K562 (cell line): ENCODE measurements around the gene SPDEF. TPM values are rescaled to one million over a fixed set of nuclear protein-coding genes. Genes with fewer than 3 reads are reported as not detected.
A peak's percentile ranks its signal among the peaks of the same experiment; 100 is the strongest.

ENCODE experiments used
- ATAC-seq: fragments of 200-7000 bp; cut with Tn5 transposase; 3 replicates; pipeline ENCODE4 v1.9.1; 2020; ENCODE audit warnings: moderate library complexity
- BruUV-seq: library from RNA; stranded (reverse); fragments of 400-500 nt; replicated peaks from 2 replicates; lab custom pipeline; 2021; lab: Mats Ljungman, UMichigan
- CTCF ChIA-PET: fragments of 300-600 bp; formaldehyde crosslinking; extraction: SDS; loops from one replicate; lab custom pipeline; 2021; ENCODE audit warnings: low intra/inter-chr PET ratio; lab: Yijun Ruan, JAX
- POLR2A ChIA-PET: fragments of 300-600, 350-650 bp; sonication (Branson Sonifier 250); formaldehyde crosslinking; extraction: SDS; loops from one replicate; lab custom pipeline; 2021; ENCODE audit warnings: antibody characterized with exemption, inconsistent platforms; lab: Yijun Ruan, JAX
- DNase-seq, 4 experiments: peaks; one replicate each; pipeline versions ENCODE4 v3.0.0 to v3.0.0-alpha.2; 2011 to 2018; ENCODE audit warnings: low spot score in 3 of 4, mixed read lengths in 3 of 4; ENCODE audit errors: extremely low read depth in 1 of 4
- FAIRE-seq: peaks from 2 replicates; lab custom pipeline; 2011; peaks lifted over from hg19 to GRCh38; lab: Jason Lieb, UNC
- H2AFZ ChIP-seq: 2 replicates; pipeline ENCODE4 v1.6.0; 2011; ENCODE audit warnings: low read depth, low read length, control low read depth, inconsistent platforms
- H3K27ac ChIP-seq: fragments of 200-600 bp; 3 replicates; pipeline ENCODE4 v1.8.0; 2011; ENCODE audit warnings: low read depth, mild to moderate bottlenecking, control low read depth, inconsistent platforms, low read length, moderate library complexity, mixed read lengths; ENCODE audit errors: extremely low read depth
- H3K27me3 ChIP-seq, 2 experiments: fragments of 300-600 bp in 1 of 2; 2 replicates in 1 of 2; 3 replicates in 1 of 2; pipeline versions ENCODE4 v1.6.0 to v1.8.0; 2011; ENCODE audit warnings: inconsistent platforms in 2 of 2, low read length in 2 of 2, mild to moderate bottlenecking in 1 of 2, mixed read lengths in 1 of 2, moderate library complexity in 1 of 2; ENCODE audit not compliant: control insufficient read depth in 2 of 2, insufficient read depth in 2 of 2
- H3K36me3 ChIP-seq: fragments of 300-600 bp; 3 replicates; pipeline ENCODE4 v1.8.0; 2011; ENCODE audit warnings: mild to moderate bottlenecking, low read length, inconsistent platforms; ENCODE audit not compliant: control insufficient read depth, insufficient read depth
- H3K4me1 ChIP-seq, 2 experiments: fragments of 200-600 bp in 1 of 2; replicated peaks in 1 of 2; 2 replicates in 1 of 2; 3 replicates in 1 of 2; pipeline versions ENCODE4 v1.5.1 to v1.8.0; 2011; ENCODE audit warnings: inconsistent platforms in 2 of 2, low read length in 2 of 2, mild to moderate bottlenecking in 1 of 2, mixed read lengths in 1 of 2, moderate library complexity in 1 of 2; ENCODE audit not compliant: control insufficient read depth in 2 of 2, insufficient read depth in 2 of 2
- H3K4me2 ChIP-seq: 2 replicates; pipeline ENCODE4 v1.6.1; 2011; ENCODE audit warnings: low read length, control low read depth, inconsistent platforms, mixed read lengths; ENCODE audit not compliant: insufficient read depth
- H3K4me3 ChIP-seq: fragments of 200-600 bp; sonication (generic), shearing (Covaris generic); 2 replicates; pipeline ENCODE4 v1.5.1; 2016; ENCODE audit warnings: control low read depth, inconsistent platforms
- H3K79me2 ChIP-seq: fragments of 200-600 bp; 3 replicates; pipeline ENCODE4 v1.8.0; 2011; ENCODE audit warnings: low read length, inconsistent platforms; ENCODE audit not compliant: control insufficient read depth, insufficient read depth
- H3K9ac ChIP-seq, 2 experiments: 2 replicates each; pipeline versions ENCODE4 v1.6.0 to v1.6.1; 2011; ENCODE audit warnings: low read depth in 2 of 2, low read length in 2 of 2, control low read depth in 1 of 2, inconsistent platforms in 1 of 2, mild to moderate bottlenecking in 1 of 2, mixed read lengths in 1 of 2; ENCODE audit not compliant: insufficient read depth in 1 of 2
- H3K9me1 ChIP-seq: one replicate; pipeline ENCODE4 v1.6.0; 2011; ENCODE audit warnings: inconsistent platforms, mild to moderate bottlenecking, low read length, moderate library complexity; ENCODE audit not compliant: control insufficient read depth, insufficient read depth
- H3K9me3 ChIP-seq: replicated peaks from 2 replicates; pipeline ENCODE4 v1.5.1; 2011; ENCODE audit warnings: low read depth, low read length, inconsistent platforms; ENCODE audit not compliant: control insufficient read depth, insufficient read depth
- H4K20me1 ChIP-seq: replicated peaks from 2 replicates; pipeline ENCODE4 v1.6.1; 2011; ENCODE audit warnings: low read length, inconsistent platforms, mixed read lengths; ENCODE audit not compliant: control insufficient read depth, insufficient read depth
- EHMT2 ChIP-seq: fragments of 450-650 bp; IDR thresholded peaks from 2 replicates; pipeline ENCODE4 v1.6.1; 2018; ENCODE audit warnings: antibody characterized with exemption
- FOXP1 ChIP-seq: sonication (generic); formaldehyde crosslinking; IDR thresholded peaks from 2 replicates; pipeline ENCODE4 v1.8.0; 2022; ENCODE audit warnings: mild to moderate bottlenecking, missing genetic modification reagents
- POLR2B ChIP-seq: fragments of 450-650 bp; IDR thresholded peaks from 2 replicates; pipeline ENCODE4 v1.6.1; 2018; ENCODE audit warnings: low read depth; ENCODE audit not compliant: partially characterized antibody
- RCOR1 ChIP-seq, 2 experiments: IDR thresholded peaks; 2 replicates each; pipeline ENCODE4 v1.6.1; 2012; ENCODE audit warnings: low read depth in 2 of 2, low read length in 2 of 2, borderline replicate concordance in 1 of 2, improper control_type of control experiment in 1 of 2
- ZNF263 ChIP-seq: sonication (generic); formaldehyde crosslinking; IDR thresholded peaks from 2 replicates; pipeline ENCODE4 v1.8.0; 2022; ENCODE audit warnings: mild to moderate bottlenecking, missing genetic modification reagents, borderline replicate concordance
- WGBS: fragments of 100-300 bp; shearing (Covaris generic); methylation state at CpG from one replicate; pipeline ENCODE4 v1.1.6; 2016; ENCODE audit warnings: low coverage, mixed read lengths; ENCODE audit not compliant: insufficient coverage; ENCODE audit errors: missing lambda C conversion rate; 5-methylcytosine and 5-hydroxymethylcytosine counted together
- in situ Hi-C: fragments of 300-500 bp; cut with MboI; formaldehyde crosslinking; loops from 4 replicates; pipeline ENCODE4 v1.15.0; 2018; ENCODE audit warnings: inconsistent platforms, mixed read lengths
- intact Hi-C: fragments of 100-400 bp; cut with micrococcal nuclease; formaldehyde crosslinking; loops from 2 replicates; pipeline ENCODE4 v1.14.2; 2022
- polyA plus RNA-seq, 8 experiments: library from polyadenylated mRNA; depleted of rRNA in 4 of 8; stranded (reverse) in 5 of 8; unstranded in 3 of 8; fragments of >200 nt; fragmentation: Nextera tagmentation in 2 of 8; fragmentation: Illumina TruSeq in 1 of 8; extraction: Ambion mirVana in 2 of 8; extraction: Trizol in 1 of 8; gene quantifications; 2 replicates each; pipeline versions ENCODE4 v1.2.1 to v1.2.3, GENCODE V29; 2011 to 2014; ENCODE audit warnings: inconsistent platforms in 1 of 8, missing spikeins in 1 of 8
- total RNA-seq, 7 experiments: library from RNA; depleted of rRNA in 6 of 7; stranded (reverse); fragments of >200 nt in 6 of 7; fragmentation: Illumina TruSeq in 2 of 7; extraction: Trizol in 2 of 7; gene quantifications; 2 replicates each; pipeline versions ENCODE4 v1.2.1 to v1.2.3, GENCODE V29; 2011 to 2021; ENCODE audit warnings: low replicate concordance in 1 of 7
- TF ChIP-seq, protein P1 (sequence below): fragments of 450-650 bp; formaldehyde crosslinking; IDR thresholded peaks from 2 replicates; pipeline ENCODE4 v1.4.0; 2022; ENCODE audit warnings: missing genetic modification characterization
- TF ChIP-seq, protein P2 (sequence below): fragments of 450-650 bp; formaldehyde crosslinking; conservative IDR thresholded peaks from 2 replicates; pipeline ENCODE4 v1.4.0; 2022; ENCODE audit warnings: mild to moderate bottlenecking, missing genetic modification characterization
- TF ChIP-seq, protein P3 (sequence below): fragments of 450-650 bp; formaldehyde crosslinking; IDR thresholded peaks from 2 replicates; pipeline ENCODE4 v1.4.0; 2022; ENCODE audit warnings: missing genetic modification characterization

Gene SPDEF
- total and polyA plus RNA-seq, 9 of the 15 experiments (the other 6 are each of a cell fraction or from before 2014, with no cell fraction given) = 0.04 to 0.12 (median 0.11) TPM; not detected in 5

DNA sequence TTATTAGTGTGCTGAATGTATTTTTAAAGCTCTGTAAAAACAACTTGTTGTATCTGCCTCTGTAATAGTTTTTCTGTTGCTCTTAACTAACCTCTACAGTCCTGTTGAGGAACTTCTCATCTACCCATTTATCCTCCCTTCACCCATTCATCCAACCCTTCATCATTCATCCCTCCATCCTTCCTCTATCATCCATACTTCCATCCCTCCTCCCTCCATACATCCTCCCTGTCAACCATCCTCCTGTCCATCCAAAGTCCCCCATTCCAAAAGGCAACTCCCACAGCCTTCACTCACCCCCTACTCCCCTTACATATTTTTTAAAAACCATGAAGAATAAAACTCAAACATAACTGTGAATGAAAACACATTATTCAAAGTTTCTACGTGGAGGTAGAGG is 40.7 kb upstream of the SPDEF start:
- Histone ChIP-seq H4K20me1 (peaks cover 37% of the 10 kb centered on the region), H3K4me2 (no peak overlapping the region), H3K4me3 (no peak overlapping the region), H3K9me3 (no peaks in the 10 kb centered on the region)
- TF ChIP-seq FOXP1 (CRISPR knock-in tag) = no peak
- peak; percentile 76; the same call in 1 of the 2 replicates for TF ChIP-seq ZNF263 (CRISPR knock-in tag)
- no peak for TF ChIP-seq RCOR1 (IDR thresholded peaks at IDR 0.05; ENCODE audit: borderline replicate concordance in 1 of 2, low read depth in 2 of 2, low read length in 2 of 2)
- peak; percentile 30 for TF ChIP-seq POLR2B
- TF ChIP-seq, protein P1, sequence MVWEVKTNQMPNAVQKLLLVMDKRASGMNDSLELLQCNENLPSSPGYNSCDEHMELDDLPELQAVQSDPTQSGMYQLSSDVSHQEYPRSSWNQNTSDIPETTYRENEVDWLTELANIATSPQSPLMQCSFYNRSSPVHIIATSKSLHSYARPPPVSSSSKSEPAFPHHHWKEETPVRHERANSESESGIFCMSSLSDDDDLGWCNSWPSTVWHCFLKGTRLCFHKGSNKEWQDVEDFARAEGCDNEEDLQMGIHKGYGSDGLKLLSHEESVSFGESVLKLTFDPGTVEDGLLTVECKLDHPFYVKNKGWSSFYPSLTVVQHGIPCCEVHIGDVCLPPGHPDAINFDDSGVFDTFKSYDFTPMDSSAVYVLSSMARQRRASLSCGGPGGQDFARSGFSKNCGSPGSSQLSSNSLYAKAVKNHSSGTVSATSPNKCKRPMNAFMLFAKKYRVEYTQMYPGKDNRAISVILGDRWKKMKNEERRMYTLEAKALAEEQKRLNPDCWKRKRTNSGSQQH (CRISPR knock-in tag) = 0 out of 2 replicates have a peak, but pooled peaks have one; percentile 40
- TF ChIP-seq, protein P2, sequence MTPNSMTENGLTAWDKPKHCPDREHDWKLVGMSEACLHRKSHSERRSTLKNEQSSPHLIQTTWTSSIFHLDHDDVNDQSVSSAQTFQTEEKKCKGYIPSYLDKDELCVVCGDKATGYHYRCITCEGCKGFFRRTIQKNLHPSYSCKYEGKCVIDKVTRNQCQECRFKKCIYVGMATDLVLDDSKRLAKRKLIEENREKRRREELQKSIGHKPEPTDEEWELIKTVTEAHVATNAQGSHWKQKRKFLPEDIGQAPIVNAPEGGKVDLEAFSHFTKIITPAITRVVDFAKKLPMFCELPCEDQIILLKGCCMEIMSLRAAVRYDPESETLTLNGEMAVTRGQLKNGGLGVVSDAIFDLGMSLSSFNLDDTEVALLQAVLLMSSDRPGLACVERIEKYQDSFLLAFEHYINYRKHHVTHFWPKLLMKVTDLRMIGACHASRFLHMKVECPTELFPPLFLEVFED (CRISPR knock-in tag) = 0 out of 2 replicates have a peak, but pooled peaks have one; percentile 47
- TF ChIP-seq, protein P3, sequence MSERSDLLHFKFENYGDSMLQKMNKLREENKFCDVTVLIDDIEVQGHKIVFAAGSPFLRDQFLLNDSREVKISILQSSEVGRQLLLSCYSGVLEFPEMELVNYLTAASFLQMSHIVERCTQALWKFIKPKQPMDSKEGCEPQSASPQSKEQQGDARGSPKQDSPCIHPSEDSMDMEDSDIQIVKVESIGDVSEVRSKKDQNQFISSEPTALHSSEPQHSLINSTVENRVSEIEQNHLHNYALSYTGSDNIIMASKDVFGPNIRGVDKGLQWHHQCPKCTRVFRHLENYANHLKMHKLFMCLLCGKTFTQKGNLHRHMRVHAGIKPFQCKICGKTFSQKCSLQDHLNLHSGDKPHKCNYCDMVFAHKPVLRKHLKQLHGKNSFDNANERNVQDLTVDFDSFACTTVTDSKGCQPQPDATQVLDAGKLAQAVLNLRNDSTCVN (CRISPR knock-in tag) = 0 out of 2 replicates have a peak, but pooled peaks have one; percentile 48
- TF ChIP-seq EHMT2 = no peak
- TF ChIP-seq, all 486 proteins: peak for 5
- Histone ChIP-seq H3K9ac (no peak overlapping the region), H3K36me3 (peaks cover 37% of the 10 kb centered on the region), H2AFZ (no peak overlapping the region), H3K27ac (no peak overlapping the region), H3K4me1 (peaks cover 4 to 8% of the 10 kb centered on the region in 2 experiments; a peak in 2 of 5 replicates), H3K79me2 (peaks cover 76% of the 10 kb centered on the region), H3K27me3 (no peaks in the 10 kb centered on the region), H3K9me1 (no peaks in the 10 kb centered on the region)
- ChIA-PET CTCF (no interaction called here), POLR2A (interaction anchor here (0.7 to 1.8 kb wide), 10 partner anchors 10 to 783 kb away, joined by 3 to 7 read pairs (median 4); no protein-coding TSS in a partner anchor)
- ATAC-seq (no peak), FAIRE-seq (no peak), DNase-seq (no peak)
- WGBS = 24% methylated on average over 1 of the region's 1 CpG
- in situ Hi-C loops = no loop called here
- intact Hi-C loops = no loop called here
- no TSS peak for BruUV-seq
